K562 (cell line): ENCODE results near the gene TMEM239. TPM values are rescaled to one million over a fixed set of nuclear protein-coding genes. Genes with fewer than 3 reads are reported as not detected.

Experiments used
- ATAC-seq: fragments of 200-7000 bp; cut with Tn5 transposase; 3 replicates; pipeline ENCODE4 v1.9.1; 2020; ENCODE audit warnings: moderate library complexity
- BruUV-seq: library from RNA; stranded (reverse); fragments of 400-500 nt; replicated peaks from 2 replicates; lab custom pipeline; 2021; lab: Mats Ljungman, UMichigan
- CTCF ChIA-PET: fragments of 300-600 bp; formaldehyde crosslinking; extraction: SDS; loops from one replicate; lab custom pipeline; 2021; ENCODE audit warnings: low intra/inter-chr PET ratio; lab: Yijun Ruan, JAX
- POLR2A ChIA-PET: fragments of 300-600, 350-650 bp; sonication (Branson Sonifier 250); formaldehyde crosslinking; extraction: SDS; loops from one replicate; lab custom pipeline; 2021; ENCODE audit warnings: antibody characterized with exemption, inconsistent platforms; lab: Yijun Ruan, JAX
- DNase-seq, 4 experiments: peaks; one replicate each; pipeline versions ENCODE4 v3.0.0 to v3.0.0-alpha.2; 2011 to 2018; ENCODE audit warnings: low spot score in 3 of 4, mixed read lengths in 3 of 4; ENCODE audit errors: extremely low read depth in 1 of 4
- FAIRE-seq: peaks from 2 replicates; lab custom pipeline; 2011; peaks lifted over from hg19 to GRCh38; lab: Jason Lieb, UNC
- H2AFZ ChIP-seq: 2 replicates; pipeline ENCODE4 v1.6.0; 2011; ENCODE audit warnings: low read depth, low read length, control low read depth, inconsistent platforms
- H3K27ac ChIP-seq: fragments of 200-600 bp; 3 replicates; pipeline ENCODE4 v1.8.0; 2011; ENCODE audit warnings: low read depth, mild to moderate bottlenecking, control low read depth, inconsistent platforms, low read length, moderate library complexity, mixed read lengths; ENCODE audit errors: extremely low read depth
- H3K27me3 ChIP-seq, 2 experiments: fragments of 300-600 bp in 1 of 2; 2 replicates in 1 of 2; 3 replicates in 1 of 2; pipeline versions ENCODE4 v1.6.0 to v1.8.0; 2011; ENCODE audit warnings: inconsistent platforms in 2 of 2, low read length in 2 of 2, mild to moderate bottlenecking in 1 of 2, mixed read lengths in 1 of 2, moderate library complexity in 1 of 2; ENCODE audit not compliant: control insufficient read depth in 2 of 2, insufficient read depth in 2 of 2
- H3K36me3 ChIP-seq: fragments of 300-600 bp; 3 replicates; pipeline ENCODE4 v1.8.0; 2011; ENCODE audit warnings: mild to moderate bottlenecking, low read length, inconsistent platforms; ENCODE audit not compliant: control insufficient read depth, insufficient read depth
- H3K4me1 ChIP-seq, 2 experiments: fragments of 200-600 bp in 1 of 2; replicated peaks in 1 of 2; 2 replicates in 1 of 2; 3 replicates in 1 of 2; pipeline versions ENCODE4 v1.5.1 to v1.8.0; 2011; ENCODE audit warnings: inconsistent platforms in 2 of 2, low read length in 2 of 2, mild to moderate bottlenecking in 1 of 2, mixed read lengths in 1 of 2, moderate library complexity in 1 of 2; ENCODE audit not compliant: control insufficient read depth in 2 of 2, insufficient read depth in 2 of 2
- H3K4me2 ChIP-seq: 2 replicates; pipeline ENCODE4 v1.6.1; 2011; ENCODE audit warnings: low read length, control low read depth, inconsistent platforms, mixed read lengths; ENCODE audit not compliant: insufficient read depth
- H3K4me3 ChIP-seq: fragments of 200-600 bp; sonication (generic), shearing (Covaris generic); 2 replicates; pipeline ENCODE4 v1.5.1; 2016; ENCODE audit warnings: control low read depth, inconsistent platforms
- H3K79me2 ChIP-seq: fragments of 200-600 bp; 3 replicates; pipeline ENCODE4 v1.8.0; 2011; ENCODE audit warnings: low read length, inconsistent platforms; ENCODE audit not compliant: control insufficient read depth, insufficient read depth
- H3K9ac ChIP-seq, 2 experiments: 2 replicates each; pipeline versions ENCODE4 v1.6.0 to v1.6.1; 2011; ENCODE audit warnings: low read depth in 2 of 2, low read length in 2 of 2, control low read depth in 1 of 2, inconsistent platforms in 1 of 2, mild to moderate bottlenecking in 1 of 2, mixed read lengths in 1 of 2; ENCODE audit not compliant: insufficient read depth in 1 of 2
- H3K9me1 ChIP-seq: one replicate; pipeline ENCODE4 v1.6.0; 2011; ENCODE audit warnings: inconsistent platforms, mild to moderate bottlenecking, low read length, moderate library complexity; ENCODE audit not compliant: control insufficient read depth, insufficient read depth
- H3K9me3 ChIP-seq: replicated peaks from 2 replicates; pipeline ENCODE4 v1.5.1; 2011; ENCODE audit warnings: low read depth, low read length, inconsistent platforms; ENCODE audit not compliant: control insufficient read depth, insufficient read depth
- H4K20me1 ChIP-seq: replicated peaks from 2 replicates; pipeline ENCODE4 v1.6.1; 2011; ENCODE audit warnings: low read length, inconsistent platforms, mixed read lengths; ENCODE audit not compliant: control insufficient read depth, insufficient read depth
- ATF1 ChIP-seq, 2 experiments: fragments of 450-650 bp in 1 of 2; IDR thresholded peaks; 2 replicates each; pipeline ENCODE4 v1.6.1; 2016; ENCODE audit warnings: missing compliant biosample characterization in 1 of 2, missing genetic modification characterization in 1 of 2
- CEBPZ ChIP-seq: fragments of 150-350 bp; IDR thresholded peaks from 2 replicates; pipeline ENCODE4 v1.6.1; 2014; ENCODE audit warnings: low read depth, mild to moderate bottlenecking, low read length, borderline replicate concordance
- HINFP ChIP-seq: fragments of 450-650 bp; conservative IDR thresholded peaks from 2 replicates; pipeline ENCODE4 v1.6.1; 2016; ENCODE audit warnings: missing genetic modification characterization, low read depth, mild to moderate bottlenecking, control low read depth, missing compliant biosample characterization
- TARDBP ChIP-seq: fragments of 450-650 bp; IDR thresholded peaks from 2 replicates; pipeline ENCODE4 v1.6.1; 2016
- WGBS: fragments of 100-300 bp; shearing (Covaris generic); methylation state at CpG from one replicate; pipeline ENCODE4 v1.1.6; 2016; ENCODE audit warnings: low coverage, mixed read lengths; ENCODE audit not compliant: insufficient coverage; ENCODE audit errors: missing lambda C conversion rate; 5-methylcytosine and 5-hydroxymethylcytosine counted together
- in situ Hi-C: fragments of 300-500 bp; cut with MboI; formaldehyde crosslinking; loops from 4 replicates; pipeline ENCODE4 v1.15.0; 2018; ENCODE audit warnings: inconsistent platforms, mixed read lengths
- intact Hi-C: fragments of 100-400 bp; cut with micrococcal nuclease; formaldehyde crosslinking; loops from 2 replicates; pipeline ENCODE4 v1.14.2; 2022
- polyA plus RNA-seq, 8 experiments: library from polyadenylated mRNA; depleted of rRNA in 4 of 8; stranded (reverse) in 5 of 8; unstranded in 3 of 8; fragments of >200 nt; fragmentation: Nextera tagmentation in 2 of 8; fragmentation: Illumina TruSeq in 1 of 8; extraction: Ambion mirVana in 2 of 8; extraction: Trizol in 1 of 8; gene quantifications; 2 replicates each; pipeline versions ENCODE4 v1.2.1 to v1.2.3, GENCODE V29; 2011 to 2014; ENCODE audit warnings: inconsistent platforms in 1 of 8, missing spikeins in 1 of 8
- total RNA-seq, 7 experiments: library from RNA; depleted of rRNA in 6 of 7; stranded (reverse); fragments of >200 nt in 6 of 7; fragmentation: Illumina TruSeq in 2 of 7; extraction: Trizol in 2 of 7; gene quantifications; 2 replicates each; pipeline versions ENCODE4 v1.2.1 to v1.2.3, GENCODE V29; 2011 to 2021; ENCODE audit warnings: low replicate concordance in 1 of 7

TMEM239 gene
- total and polyA plus RNA-seq, 9 of the 15 experiments (the other 6 are each of a cell fraction or from before 2014, with no cell fraction given), result not detected

- peak; percentile 79 for FAIRE-seq
- POLR2A ChIA-PET, result interaction anchor here (0.8 to 1.1 kb wide), 5 partner anchors 14 to 132 kb away, joined by 3 read pairs; no protein-coding TSS in a partner anchor
- 9% methylated on average over 27 of the region's 98 CpGs for WGBS
- TF ChIP-seq TARDBP (no peak), ATF1 (CRISPR knock-in tag; IDR thresholded peaks at IDR 0.05) (no peak), ATF1 (tag; IDR thresholded peaks at IDR 0.05) (peak; percentile 56; the same call in 1 of the 2 replicates), CEBPZ (no peak), HINFP (tag) (no peak)
Measured at GRCh38 chr20:2840138-2840966, 24.2 kb downstream of the TMEM239 start, which contains the start of the genes PCED1A and VPS16. PCED1A (minus strand) TSS chr20:2840655; CDS start chr20:2839912, 743 bp downstream. VPS16 (plus strand) TSS chr20:2840745; CDS start chr20:2840775, 30 bp downstream.

More at GRCh38 chr20:2840138-2840966, 24.2 kb downstream of the TMEM239 start, which contains the start of the genes PCED1A and VPS16:
- CTCF ChIA-PET, result interaction anchor here (0.5 kb wide), 1 partner anchor 429 kb away, joined by 6 read pairs; no protein-coding TSS in a partner anchor
- BruUV-seq, result no TSS peak
- Histone ChIP-seq H3K27ac (peak within 1 kb of the TSS; percentile 88), H3K79me2 (peaks cover 3% of the 10 kb centered on the region; the same call in 1 of the 3 replicates), H3K9me3 (no peaks in the 10 kb centered on the region), H3K27me3 (no peaks in the 10 kb centered on the region), H3K9me1 (no peaks in the 10 kb centered on the region), H3K4me2 (peak within 1 kb of the TSS; percentile 90), H3K4me1 (peaks cover 9 to 25% of the 10 kb centered on the region in 2 experiments; a peak in 4 of 5 replicates), H4K20me1 (no peaks in the 10 kb centered on the region), H3K9ac (peak within 1 kb of the TSS; percentile 83 to 93), H3K36me3 (no peaks in the 10 kb centered on the region), H2AFZ (peak within 1 kb of the TSS; percentile 98), H3K4me3 (peak within 1 kb of the TSS; percentile 67)
- intact Hi-C loops (no loop called here), in situ Hi-C loops (no loop called here)
- ATAC-seq (peak; percentile 100), DNase-seq (peak; percentile 86 to 93 (median 90))
